COLO829 (cell line): ENCODE results near the gene PHF2.

Source experiments
- DNase-seq: peaks from one replicate; pipeline ENCODE4 v3.0.0; 2012; ENCODE audit warnings: low spot score

Gene PHF2

GRCh38 chr9:93587284-93587650, 10.9 kb downstream of the PHF2 start:
- no peak for DNase-seq

- no peak for DNase-seq
Observed at GRCh38 chr9:93587651-93588347, 11.4 kb downstream of the PHF2 start.

- DNase-seq, result no peak
Observed at GRCh38 chr9:93588641-93589609, 12.5 kb downstream of the PHF2 start.

- no peak for DNase-seq
Observed at GRCh38 chr9:93589688-93590087, 13.3 kb downstream of the PHF2 start.

- no peak for DNase-seq
Observed at GRCh38 chr9:93590609-93591234, 14.3 kb downstream of the PHF2 start.

GRCh38 chr9:93591301-93592007, 15.1 kb downstream of the PHF2 start:
- DNase-seq, result no peak

- DNase-seq, result no peak
Observed at GRCh38 chr9:93592008-93592642, 15.7 kb downstream of the PHF2 start.

GRCh38 chr9:93592643-93593021, 16.2 kb downstream of the PHF2 start:
- no peak for DNase-seq

GRCh38 chr9:93593144-93593658, 16.8 kb downstream of the PHF2 start:
- DNase-seq, result no peak

GRCh38 chr9:93594041-93594756, 17.8 kb downstream of the PHF2 start:
- DNase-seq, result no peak

GRCh38 chr9:93595461-93595860, 19.1 kb downstream of the PHF2 start:
- no peak for DNase-seq

GRCh38 chr9:93595861-93596365, 19.5 kb downstream of the PHF2 start:
- DNase-seq, result no peak

- DNase-seq, result no peak
Observed at GRCh38 chr9:93596399-93596798, 20.0 kb downstream of the PHF2 start.

GRCh38 chr9:93597142-93597706, 20.8 kb downstream of the PHF2 start:
- DNase-seq, result no peak

- DNase-seq, result no peak
Observed at GRCh38 chr9:93597871-93598646, 21.7 kb downstream of the PHF2 start.

GRCh38 chr9:93598647-93599241, 22.4 kb downstream of the PHF2 start:
- DNase-seq, result no peak

GRCh38 chr9:93599571-93600403, 23.4 kb downstream of the PHF2 start:
- DNase-seq, result no peak

GRCh38 chr9:93600504-93600903, 24.1 kb downstream of the PHF2 start:
- no peak for DNase-seq
